Stimulated activated CD4-positive, alpha-beta T cell treated with anti-CD3 and anti-CD28 coated beads, Interleukin-12 subunit alpha, Interleukin-12 subunit beta, amount 100 ng/mL, for 4 hours (primary cell): ENCODE measurements around the gene PRKG1.
"Not testable (repeated sequence)": the region's sequence is repeated elsewhere in the genome, so short reads cannot be mapped to it uniquely, and the experiment has no call there.

Experiments used
- DNase-seq: peaks from one replicate; pipeline ENCODE4 v3.0.0-alpha.2; 2020

The PRKG1 gene

DNA sequence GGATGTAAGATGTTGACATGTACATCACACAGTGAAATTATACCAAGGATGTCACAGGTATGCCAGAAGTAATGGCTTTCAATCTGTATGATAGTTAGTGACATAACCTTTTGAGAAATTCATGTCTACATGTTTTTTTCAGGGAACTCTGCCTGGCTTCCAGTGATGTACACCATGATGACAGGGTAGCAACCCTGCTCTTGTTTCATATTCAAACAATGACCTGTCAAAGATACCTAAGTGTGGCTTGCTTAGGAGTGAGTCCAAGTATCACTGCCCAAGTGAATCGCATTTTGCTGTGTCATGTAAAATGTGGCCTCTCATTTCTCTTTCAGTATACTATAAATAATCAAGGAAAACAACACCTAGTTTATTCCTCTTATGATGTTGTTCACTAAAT is 1033.9 kb downstream of the PRKG1 start:
- no peak for DNase-seq

DNA sequence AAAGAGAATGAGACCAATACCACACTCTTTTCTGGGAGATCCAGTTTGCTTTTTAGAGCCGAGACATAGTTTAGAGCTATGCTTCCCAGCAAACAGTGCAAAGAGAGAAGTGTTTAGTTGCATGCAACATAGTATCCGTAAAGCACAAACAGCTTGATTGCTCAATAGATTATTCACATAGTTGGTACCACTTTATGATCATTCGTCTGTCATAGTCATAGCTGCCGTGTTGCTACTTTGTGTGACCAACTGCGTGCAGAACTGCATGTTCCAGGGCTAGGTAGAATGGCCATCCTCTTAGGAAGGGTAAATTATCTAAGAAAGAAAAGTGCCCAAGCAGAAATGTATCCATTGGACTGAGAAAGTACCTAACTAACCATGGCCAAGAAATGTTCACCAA is 1036.3 kb downstream of the PRKG1 start:
- DNase-seq = no peak

DNA sequence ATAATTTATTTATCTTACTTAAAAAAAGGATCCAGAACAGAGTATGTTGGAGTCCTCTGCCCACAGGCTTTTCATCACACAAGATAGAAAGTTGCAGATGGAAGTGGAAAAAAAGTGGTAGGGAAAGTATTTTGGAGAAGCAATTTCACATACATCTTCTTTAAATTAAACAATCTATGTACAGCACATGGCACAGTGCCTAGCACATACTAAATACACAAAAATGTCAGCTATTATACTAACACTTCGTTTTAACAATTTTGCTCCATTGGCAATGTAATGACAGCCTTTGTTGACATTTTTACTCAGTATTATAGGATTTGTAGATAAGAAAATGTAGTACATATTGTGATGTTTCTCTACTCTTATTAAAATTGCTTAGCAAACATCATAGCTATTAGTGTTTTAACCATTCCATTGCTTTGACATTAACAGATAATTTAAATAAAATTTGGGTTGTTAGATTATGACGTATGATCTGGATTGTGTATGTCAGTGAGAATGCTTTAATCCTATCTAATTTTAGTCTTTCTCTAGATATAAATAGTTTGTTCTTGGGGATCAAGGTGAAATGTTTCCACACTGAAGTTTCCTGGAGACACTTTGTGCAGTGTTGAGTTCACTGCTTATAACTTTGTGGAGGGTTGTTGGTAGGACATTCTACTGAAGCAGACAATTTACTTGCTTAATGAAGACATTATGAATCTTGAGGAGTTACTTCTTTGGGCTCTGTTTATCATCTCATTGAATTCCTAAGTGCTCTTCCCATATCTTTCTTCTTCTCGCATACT is 1037.0 kb downstream of the PRKG1 start:
- DNase-seq = no peak

GRCh38 chr10:52115823-52116222 is 1041.5 kb downstream of the PRKG1 start:
- DNase-seq = no peak

DNA sequence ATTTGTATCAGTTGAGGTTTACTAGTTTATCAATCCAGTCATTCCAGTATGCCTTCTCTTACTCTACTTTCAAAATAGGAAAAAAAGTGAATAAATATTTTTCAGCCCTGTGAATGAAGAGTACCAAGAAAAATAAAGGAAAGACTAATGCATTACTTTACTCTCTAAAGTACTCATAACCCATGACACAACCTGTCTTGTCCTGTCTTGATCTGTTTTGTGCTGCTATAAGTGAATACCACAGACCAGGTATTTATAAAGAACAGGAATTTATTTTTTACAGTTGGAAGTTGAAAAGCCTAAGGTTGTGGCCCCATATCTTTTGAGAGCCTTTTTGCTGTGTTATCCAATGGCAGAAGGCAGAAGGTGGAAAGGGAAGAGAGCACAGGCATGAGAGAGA is 1045.2 kb downstream of the PRKG1 start:
- no peak for DNase-seq

DNA sequence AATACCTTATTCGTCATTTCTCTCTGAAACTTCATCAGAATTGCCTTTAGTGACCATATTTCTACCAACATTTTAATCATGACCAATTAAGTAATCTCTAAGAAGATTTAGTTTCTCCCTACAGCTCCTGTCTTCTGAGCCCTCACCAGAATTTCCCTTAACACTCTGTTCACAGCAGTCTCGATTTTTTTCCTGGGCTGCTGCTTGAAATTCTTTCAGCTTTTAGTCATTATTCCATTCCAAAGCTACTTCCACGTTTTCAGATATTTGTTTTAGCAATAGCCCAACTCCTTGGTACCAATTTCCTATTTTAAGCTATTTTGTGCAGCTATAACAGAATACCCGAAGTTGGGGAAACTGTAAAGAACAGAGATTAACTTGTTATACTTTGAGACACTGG is 1047.4 kb downstream of the PRKG1 start:
- no peak for DNase-seq

GRCh38 chr10:52128056-52128683 is 1053.9 kb downstream of the PRKG1 start:
- DNase-seq = no peak

- no peak for DNase-seq
Observed at GRCh38 chr10:52129410-52130178, 1055.3 kb downstream of the PRKG1 start.

GRCh38 chr10:52135101-52135500 is 1060.8 kb downstream of the PRKG1 start:
- no peak for DNase-seq

- no peak for DNase-seq
Observed at GRCh38 chr10:52136921-52137320, 1062.6 kb downstream of the PRKG1 start.

DNA sequence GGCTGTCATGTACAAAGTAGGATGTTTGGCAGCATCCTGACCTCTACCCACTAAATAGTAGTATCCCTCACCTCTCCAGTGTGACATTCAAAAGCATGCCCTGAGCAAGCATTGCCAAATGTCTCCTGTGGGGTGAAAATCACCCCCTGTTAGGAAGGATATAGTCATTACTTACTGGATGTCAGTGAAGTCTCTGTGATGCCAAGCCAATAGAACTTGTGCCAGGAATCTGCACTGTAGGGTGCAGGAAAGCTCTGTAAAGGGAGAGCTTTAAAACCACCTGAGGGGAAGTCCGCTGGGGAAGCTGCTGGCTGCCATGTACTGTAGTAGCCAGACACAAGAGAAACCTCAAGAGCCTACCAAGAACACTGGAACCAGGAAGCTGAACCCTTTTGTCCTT is 1069.1 kb downstream of the PRKG1 start:
- no peak for DNase-seq

DNA sequence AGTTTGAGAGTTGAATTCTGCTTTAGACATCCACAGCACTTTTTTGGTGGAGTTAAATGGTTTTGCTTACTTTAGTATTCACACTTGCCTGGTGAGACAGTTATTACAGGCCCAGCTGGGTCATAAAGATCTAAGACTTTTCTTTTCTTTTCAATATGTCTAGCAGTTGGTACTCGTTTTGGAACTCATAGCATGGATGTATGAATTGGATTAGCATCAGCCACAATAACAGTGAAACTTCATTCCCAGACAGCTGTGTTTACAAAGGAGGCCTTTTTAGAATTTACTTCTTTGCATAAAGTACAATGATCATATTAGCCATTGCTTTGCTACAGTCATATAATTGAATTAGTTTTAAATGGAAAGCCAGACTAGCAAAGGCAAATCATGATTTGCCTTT is 1071.3 kb downstream of the PRKG1 start:
- no peak for DNase-seq

- DNase-seq = no peak
Observed at GRCh38 chr10:52146766-52147165, 1072.5 kb downstream of the PRKG1 start.

GRCh38 chr10:52170776-52171175 is 1096.5 kb downstream of the PRKG1 start:
- DNase-seq = no peak

- DNase-seq = no peak
Observed at GRCh38 chr10:52172581-52172980, 1098.3 kb downstream of the PRKG1 start.

- no peak for DNase-seq
Observed at GRCh38 chr10:52185256-52185655, 1111.0 kb downstream of the PRKG1 start.

GRCh38 chr10:52187521-52188258 is 1113.4 kb downstream of the PRKG1 start:
- no peak for DNase-seq

DNA sequence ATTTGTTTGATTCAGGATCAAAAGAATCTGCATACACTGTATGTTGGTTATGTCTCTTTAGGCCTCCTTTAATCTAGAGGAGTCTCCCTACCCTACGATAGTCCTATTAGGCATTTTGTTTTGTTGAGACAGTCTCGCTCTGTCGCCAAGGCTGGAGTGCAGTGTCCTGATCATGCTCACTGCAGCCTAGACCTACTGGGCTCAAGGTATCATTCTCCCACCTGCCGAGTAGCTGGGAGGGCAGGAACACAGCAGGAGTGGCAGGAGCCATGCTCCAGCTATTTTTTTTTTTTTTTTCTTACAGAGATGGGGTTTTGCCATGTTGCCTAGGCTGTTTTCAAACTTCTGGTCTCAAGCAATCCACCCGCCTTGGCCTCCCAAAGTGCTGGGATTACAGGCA is 1116.8 kb downstream of the PRKG1 start:
- DNase-seq = no peak

DNA sequence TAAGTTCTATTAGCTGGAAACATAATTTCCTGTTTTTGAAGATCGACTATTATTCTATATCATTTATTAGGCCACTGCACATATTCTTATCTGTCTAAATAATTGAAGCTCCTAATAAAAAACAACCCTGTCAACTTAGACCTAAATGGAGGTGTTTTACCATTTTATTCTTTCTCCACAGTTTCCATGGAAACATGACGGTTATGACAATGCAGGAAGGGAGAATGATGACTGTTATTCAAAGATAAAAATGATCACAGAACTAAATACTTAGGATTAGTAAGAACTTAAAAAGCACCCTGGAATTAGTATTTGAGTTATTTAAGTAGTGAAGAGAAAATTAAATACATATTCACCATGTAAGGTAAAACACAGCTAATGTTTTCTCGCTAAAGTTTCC is 1119.9 kb downstream of the PRKG1 start:
- DNase-seq = no peak

DNA sequence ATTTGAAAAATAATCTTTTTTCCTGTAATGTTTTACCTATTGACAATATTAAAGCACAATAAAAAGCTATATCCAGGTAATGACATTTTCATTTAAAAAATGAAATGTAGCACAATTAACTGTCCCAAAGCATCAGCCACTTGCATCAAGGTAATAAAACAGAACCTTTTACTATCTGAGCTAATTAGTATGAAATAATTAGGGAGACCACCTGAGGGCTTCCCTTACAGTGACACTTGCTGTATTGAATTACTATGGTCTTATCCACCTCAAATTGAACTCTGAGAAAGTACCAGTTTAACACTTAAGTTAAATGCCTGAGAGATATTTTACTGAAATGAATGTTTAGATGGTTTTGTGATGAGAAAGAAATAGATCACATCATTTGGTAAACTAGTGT is 1120.4 kb downstream of the PRKG1 start:
- no peak for DNase-seq

- no peak for DNase-seq
Observed at GRCh38 chr10:52197098-52197497, 1122.8 kb downstream of the PRKG1 start.

GRCh38 chr10:52198540-52198939 is 1124.3 kb downstream of the PRKG1 start:
- no peak for DNase-seq

GRCh38 chr10:52204906-52205305 is 1130.6 kb downstream of the PRKG1 start:
- not testable (repeated sequence) for DNase-seq
